IPS DF 19.7 (cell line): Measurements from ENCODE around the gene PSPN.

ENCODE experiments used
- DNase-seq: peaks from one replicate; pipeline ENCODE4 v3.0.0-alpha.2; 2013; ENCODE audit warnings: low read depth, low spot score

The PSPN gene

GRCh38 chr19:6325614-6326013 is 50.1 kb downstream of the PSPN start:
- DNase-seq: no peak
